Activated CD8-positive, alpha-beta T cell treated with anti-CD3 and anti-CD28 coated beads for 36 hours (primary cell): Measurements from ENCODE around the gene TVP23A. TPM values are rescaled to one million over a fixed set of nuclear protein-coding genes. Genes with fewer than 3 reads are reported as not detected.
"Not testable (repeated sequence)": the region's sequence is repeated elsewhere in the genome, so short reads cannot be mapped to it uniquely, and the experiment has no call there.

Source experiments
- ATAC-seq: fragments of 200-7000 bp; cut with Tn5 transposase; one replicate; pipeline ENCODE4 v1.10.0; 2021; ENCODE audit warnings: mild to moderate bottlenecking, moderate library complexity
- CTCF ChIA-PET: fragments of 350-600 bp; sonication (Branson Sonifier 250); formaldehyde crosslinking; loops from one replicate; lab custom pipeline; 2021; ENCODE audit warnings: antibody characterized with exemption; lab: Charles Lee
- POLR2A ChIA-PET: fragments of 350-600 bp; sonication (Branson Sonifier 250); formaldehyde crosslinking; loops from one replicate; lab custom pipeline; 2021; ENCODE audit warnings: antibody characterized with exemption; lab: Charles Lee
- DNase-seq: peaks from one replicate; pipeline ENCODE4 v3.0.0-alpha.2; 2020
- H3K27ac Mint-ChIP-seq: one replicate; pipeline ENCODE4 v1.8.0; 2021; ENCODE audit warnings: mild to moderate bottlenecking, mixed read lengths
- H3K27me3 Mint-ChIP-seq: one replicate; pipeline ENCODE4 v1.8.0; 2021; ENCODE audit warnings: mixed read lengths
- H3K36me3 Mint-ChIP-seq: one replicate; pipeline ENCODE4 v1.8.0; 2021; ENCODE audit warnings: low read depth, mixed read lengths
- H3K4me1 Mint-ChIP-seq: one replicate; pipeline ENCODE4 v1.8.0; 2021; ENCODE audit warnings: low read depth, mixed read lengths
- H3K4me3 Mint-ChIP-seq: one replicate; pipeline ENCODE4 v1.8.0; 2021; ENCODE audit warnings: mild to moderate bottlenecking, moderate library complexity, mixed read lengths
- H3K9me3 Mint-ChIP-seq: one replicate; pipeline ENCODE4 v1.8.0; 2021; ENCODE audit warnings: mixed read lengths
- CTCF ChIP-seq: fragments of 200-600 bp; IDR thresholded peaks from one replicate; pipeline ENCODE4 v1.8.0; 2022; ENCODE audit warnings: antibody characterized with exemption, mild to moderate bottlenecking
- intact Hi-C: fragments of 100-400 bp; cut with micrococcal nuclease; formaldehyde crosslinking; loops from one replicate; pipeline ENCODE4 v1.10.0; 2022
- total RNA-seq, 2 experiments: library from RNA; stranded (reverse); gene quantifications; one replicate each; pipeline ENCODE4 v1.2.3, GENCODE V29; 2021

The TVP23A gene
- total RNA-seq, 2 experiments from 2014 or later: not detected

GRCh38 chr16:10831894-10832886, 13.6 kb upstream of the TVP23A start:
- Mint-ChIP-seq H3K27me3 (peaks cover 2% of the 10 kb centered on the region), H3K4me3 (no peak overlapping the region), H3K9me3 (no peaks in the 10 kb centered on the region), H3K27ac (no peak overlapping the region), H3K36me3 (no peaks in the 10 kb centered on the region), H3K4me1 (peaks cover 2% of the 10 kb centered on the region)
- intact Hi-C loops: no loop called here
- POLR2A ChIA-PET: no interaction called here
- no peak for TF ChIP-seq CTCF
- CTCF ChIA-PET: interaction anchor here (1.3 kb wide), 1 partner anchor 87 kb away, joined by 4 read pairs; no protein-coding TSS in a partner anchor
- DNase-seq: no peak
- no peak for ATAC-seq

GRCh38 chr16:10830240-10830639, 11.6 kb upstream of the TVP23A start:
- CTCF ChIA-PET, H3K4me3 Mint-ChIP-seq, H3K36me3 Mint-ChIP-seq, H3K27ac Mint-ChIP-seq, ATAC-seq, H3K27me3 Mint-ChIP-seq, DNase-seq, intact Hi-C loops, H3K4me1 Mint-ChIP-seq, H3K9me3 Mint-ChIP-seq, POLR2A ChIA-PET: not testable (repeated sequence)

GRCh38 chr16:10829390-10830098, 10.9 kb upstream of the TVP23A start:
- DNase-seq, H3K36me3 Mint-ChIP-seq, H3K9me3 Mint-ChIP-seq, H3K4me3 Mint-ChIP-seq, H3K27me3 Mint-ChIP-seq, POLR2A ChIA-PET, ATAC-seq, intact Hi-C loops, H3K4me1 Mint-ChIP-seq, H3K27ac Mint-ChIP-seq, CTCF ChIA-PET: not testable (repeated sequence)

GRCh38 chr16:10828851-10829366, 10.3 kb upstream of the TVP23A start:
- no peak overlapping the region for H3K27ac Mint-ChIP-seq
- DNase-seq (no peak), ATAC-seq (no peak)
- no peaks in the 10 kb centered on the region for H3K36me3 Mint-ChIP-seq
- intact Hi-C loops: no loop called here
- H3K9me3 Mint-ChIP-seq: no peaks in the 10 kb centered on the region
- H3K4me3 Mint-ChIP-seq: no peak overlapping the region
- H3K4me1 Mint-ChIP-seq: no peaks in the 10 kb centered on the region
- no peak for TF ChIP-seq CTCF
- ChIA-PET CTCF (no interaction called here), POLR2A (no interaction called here)
- H3K27me3 Mint-ChIP-seq: no peaks in the 10 kb centered on the region

- ChIA-PET POLR2A (no interaction called here), CTCF (interaction anchor here (1.6 kb wide), 1 partner anchor 91 kb away, joined by 5 read pairs; no protein-coding TSS in a partner anchor)
- H3K27ac Mint-ChIP-seq: no peak overlapping the region
- no peak for ATAC-seq
- no peak overlapping the region for H3K4me3 Mint-ChIP-seq
- intact Hi-C loops: no loop called here
- H3K4me1 Mint-ChIP-seq: no peaks in the 10 kb centered on the region
- no peak for DNase-seq
- H3K36me3 Mint-ChIP-seq: no peaks in the 10 kb centered on the region
- no peaks in the 10 kb centered on the region for H3K9me3 Mint-ChIP-seq
- no peak for TF ChIP-seq CTCF
- no peaks in the 10 kb centered on the region for H3K27me3 Mint-ChIP-seq
Observed at GRCh38 chr16:10827691-10828341, 9.2 kb upstream of the TVP23A start.
